RWPE2 (cell line): ENCODE data around the gene C1orf50.

Source experiments
- ATAC-seq: fragments of 200-7000 bp; cut with Tn5 transposase; 3 replicates; pipeline ENCODE4 v1.9.1; 2021; ENCODE audit warnings: low read depth
- DNase-seq: peaks from one replicate; pipeline ENCODE4 v3.0.0-alpha.2; 2020; ENCODE audit warnings: low spot score
- H3K27ac ChIP-seq: fragments of 450-650 bp; 2 replicates; pipeline ENCODE4 v1.5.1; 2017; ENCODE audit warnings: mild to moderate bottlenecking; ENCODE audit not compliant: poor library complexity, severe bottlenecking
- H3K27me3 ChIP-seq: fragments of 250-450 bp; sonication (Bioruptor Pico); 2 replicates; pipeline ENCODE4 v1.5.1; 2021; ENCODE audit warnings: mild to moderate bottlenecking, moderate library complexity; ENCODE audit not compliant: insufficient read depth, poor library complexity, severe bottlenecking
- H3K36me3 ChIP-seq: fragments of 250-450 bp; sonication (Bioruptor Pico); 2 replicates; pipeline ENCODE4 v1.5.1; 2020; ENCODE audit warnings: low read depth, mild to moderate bottlenecking, moderate library complexity
- H3K4me1 ChIP-seq: fragments of 250-450 bp; sonication (Bioruptor Pico); 2 replicates; pipeline ENCODE4 v1.5.1; 2021; ENCODE audit warnings: mild to moderate bottlenecking, moderate library complexity; ENCODE audit not compliant: insufficient read depth, poor library complexity, severe bottlenecking
- H3K4me3 ChIP-seq: fragments of 250-450 bp; sonication (Bioruptor Pico); 2 replicates; pipeline ENCODE4 v1.5.1; 2021; ENCODE audit warnings: mild to moderate bottlenecking, moderate library complexity; ENCODE audit not compliant: severe bottlenecking
- H3K9me3 ChIP-seq: fragments of 250-450 bp; sonication (Bioruptor Pico); 2 replicates; pipeline ENCODE4 v1.5.1; 2021; ENCODE audit warnings: mild to moderate bottlenecking, moderate library complexity; ENCODE audit not compliant: severe bottlenecking
- CTCF ChIP-seq: fragments of 450-650 bp; IDR thresholded peaks from one replicate; pipeline ENCODE4 v1.5.1; 2017; ENCODE audit warnings: mild to moderate bottlenecking, moderate library complexity; ENCODE audit not compliant: poor library complexity, severe bottlenecking

Gene C1orf50

GRCh38 chr1:42734201-42735035 is 32.6 kb upstream of the C1orf50 start:
- ATAC-seq (no peak), DNase-seq (no peak)
- Histone ChIP-seq H3K4me3 (no peak overlapping the region), H3K27ac (no peak overlapping the region), H3K4me1 (no peaks in the 10 kb centered on the region), H3K27me3 (no peaks in the 10 kb centered on the region), H3K9me3 (no peaks in the 10 kb centered on the region), H3K36me3 (no peaks in the 10 kb centered on the region)
- TF ChIP-seq CTCF = no peak

GRCh38 chr1:42735056-42735455 is 32.0 kb upstream of the C1orf50 start:
- no peak for TF ChIP-seq CTCF
- no peak overlapping the region for H3K4me3 ChIP-seq
- no peaks in the 10 kb centered on the region for H3K4me1 ChIP-seq
- ATAC-seq (no peak), DNase-seq (no peak)
- H3K27me3 ChIP-seq = no peaks in the 10 kb centered on the region
- no peaks in the 10 kb centered on the region for H3K9me3 ChIP-seq
- H3K36me3 ChIP-seq = no peaks in the 10 kb centered on the region
- H3K27ac ChIP-seq = no peak overlapping the region

GRCh38 chr1:42735477-42736105 is 31.5 kb upstream of the C1orf50 start:
- no peak overlapping the region for H3K4me3 ChIP-seq
- ATAC-seq (peak; percentile 45), DNase-seq (no peak)
- H3K9me3 ChIP-seq = no peaks in the 10 kb centered on the region
- H3K27ac ChIP-seq = no peak overlapping the region
- no peaks in the 10 kb centered on the region for H3K36me3 ChIP-seq
- no peaks in the 10 kb centered on the region for H3K27me3 ChIP-seq
- no peak for TF ChIP-seq CTCF
- H3K4me1 ChIP-seq = no peaks in the 10 kb centered on the region

GRCh38 chr1:42736152-42736551 is 30.9 kb upstream of the C1orf50 start:
- H3K36me3 ChIP-seq = no peaks in the 10 kb centered on the region
- ATAC-seq (peak; percentile 46), DNase-seq (no peak)
- peak; percentile 29 for TF ChIP-seq CTCF
- H3K4me3 ChIP-seq = no peak overlapping the region
- H3K27me3 ChIP-seq = no peaks in the 10 kb centered on the region
- no peaks in the 10 kb centered on the region for H3K4me1 ChIP-seq
- no peaks in the 10 kb centered on the region for H3K9me3 ChIP-seq
- H3K27ac ChIP-seq = no peak overlapping the region
